GM23338 (cell line): Measurements from ENCODE around the gene FAM111A. TPM values are rescaled to one million over a fixed set of nuclear protein-coding genes. Genes with fewer than 3 reads are reported as not detected.
A peak's percentile ranks its signal among the peaks of the same experiment; 100 is the strongest.

Experiments used
- ATAC-seq: fragments of 200-7000 bp; cut with Tn5 transposase; 3 replicates; pipeline ENCODE4 v1.9.1; 2020
- DNase-seq: peaks from one replicate; pipeline ENCODE4 v3.0.0-alpha.2; 2015; ENCODE audit warnings: low spot score
- H2AFZ ChIP-seq: fragments of 200-600 bp; sonication (generic); 2 replicates; pipeline ENCODE4 v1.8.0; 2016; ENCODE audit warnings: antibody characterized with exemption, mild to moderate bottlenecking, moderate library complexity
- H3F3A ChIP-seq: fragments of 200-600 bp; sonication (generic); replicated peaks from 2 replicates; pipeline ENCODE4 v1.8.0; 2017; ENCODE audit warnings: antibody characterized with exemption, mixed run types, low read depth
- H3K27ac ChIP-seq: fragments of 200-600 bp; sonication (generic); 2 replicates; pipeline ENCODE4 v1.6.1; 2016; ENCODE audit warnings: low read depth
- H3K27me3 ChIP-seq: fragments of 200-600 bp; sonication (generic); 2 replicates; pipeline ENCODE4 v1.8.0; 2016; ENCODE audit warnings: mild to moderate bottlenecking, mixed run types, moderate library complexity; ENCODE audit not compliant: insufficient read depth
- H3K36me3 ChIP-seq: fragments of 200-600 bp; sonication (generic); 2 replicates; pipeline ENCODE4 v1.8.0; 2016; ENCODE audit warnings: mild to moderate bottlenecking; ENCODE audit not compliant: insufficient read depth
- H3K4me1 ChIP-seq: fragments of 200-600 bp; sonication (generic); 2 replicates; pipeline ENCODE4 v1.8.0; 2016; ENCODE audit warnings: mild to moderate bottlenecking, moderate library complexity; ENCODE audit not compliant: insufficient read depth
- H3K4me2 ChIP-seq: fragments of 200-600 bp; sonication (generic); 2 replicates; pipeline ENCODE4 v1.7.1; 2017; ENCODE audit warnings: mixed run types
- H3K4me3 ChIP-seq: fragments of 200-600 bp; sonication (generic); 2 replicates; pipeline ENCODE4 v1.6.1; 2016; ENCODE audit warnings: mixed run types
- H3K79me2 ChIP-seq: fragments of 200-600 bp; sonication (generic); replicated peaks from 2 replicates; pipeline ENCODE4 v1.8.0; 2017; ENCODE audit warnings: mild to moderate bottlenecking; ENCODE audit not compliant: insufficient read depth
- H3K9me2 ChIP-seq: fragments of 200-600 bp; sonication (generic); 2 replicates; pipeline ENCODE4 v1.8.0; 2017; ENCODE audit not compliant: insufficient read depth
- H4K20me1 ChIP-seq: fragments of 200-600 bp; sonication (generic); replicated peaks from 2 replicates; pipeline ENCODE4 v1.8.0; 2017; ENCODE audit warnings: mild to moderate bottlenecking; ENCODE audit not compliant: insufficient read depth
- H3K27ac Mint-ChIP-seq: 2 replicates; pipeline ENCODE4 v1.8.0; 2020; ENCODE audit warnings: inconsistent platforms, mild to moderate bottlenecking, moderate library complexity, mixed read lengths
- H3K27me3 Mint-ChIP-seq: 3 replicates; pipeline ENCODE4 v1.8.0; 2022; ENCODE audit warnings: low read depth, mild to moderate bottlenecking, moderate library complexity, mixed read lengths, inconsistent platforms; ENCODE audit not compliant: insufficient read depth, poor library complexity
- H3K36me3 Mint-ChIP-seq: 3 replicates; pipeline ENCODE4 v1.8.0; 2021; ENCODE audit warnings: low read depth, mild to moderate bottlenecking, inconsistent platforms, moderate library complexity, mixed read lengths
- H3K4me1 Mint-ChIP-seq: 3 replicates; pipeline ENCODE4 v1.8.0; 2020; ENCODE audit warnings: mild to moderate bottlenecking, inconsistent platforms, mixed read lengths
- H3K4me3 Mint-ChIP-seq: 3 replicates; pipeline ENCODE4 v1.8.0; 2021; ENCODE audit warnings: moderate library complexity, mild to moderate bottlenecking, inconsistent platforms, mixed read lengths
- H3K9me3 Mint-ChIP-seq: 3 replicates; pipeline ENCODE4 v1.8.0; 2020; ENCODE audit warnings: moderate library complexity, mild to moderate bottlenecking, inconsistent platforms, mixed read lengths
- CREB1 ChIP-seq: fragments of 250-450 bp; sonication (Bioruptor Pico); IDR thresholded peaks from 2 replicates; pipeline ENCODE4 v1.5.0; 2020; ENCODE audit warnings: low read depth, mild to moderate bottlenecking, moderate library complexity
- EZH2 ChIP-seq: fragments of 200-600 bp; sonication (generic); IDR thresholded peaks from one replicate; pipeline ENCODE4 v1.8.0; 2017; ENCODE audit warnings: antibody characterized with exemption, mild to moderate bottlenecking, low read depth; ENCODE audit not compliant: unreplicated experiment
- POLR2AphosphoS5 ChIP-seq: IDR thresholded peaks from 2 replicates; pipeline ENCODE4 v1.6.1; 2016; ENCODE audit warnings: antibody characterized with exemption, low read depth
- STAT1 ChIP-seq: IDR thresholded peaks from one replicate; pipeline ENCODE4 v1.6.1; 2016; ENCODE audit warnings: antibody characterized with exemption; ENCODE audit not compliant: unreplicated experiment
- ZNF331 ChIP-seq: fragments of 250-450 bp; sonication (Bioruptor Pico); IDR thresholded peaks from 2 replicates; pipeline ENCODE4 v1.5.0; 2020; ENCODE audit warnings: low read depth, mild to moderate bottlenecking, moderate library complexity
- polyA plus RNA-seq: library from polyadenylated mRNA; unstranded; fragments of >200 nt; fragmentation: Nextera tagmentation; extraction: Ambion mirVana; gene quantifications from 2 replicates; pipeline ENCODE4 v1.2.1, GENCODE V29; 2016
- total RNA-seq: library from RNA; depleted of rRNA; stranded (reverse); fragments of >200 nt; shearing (Covaris generic); gene quantifications from 2 replicates; pipeline ENCODE4 v1.2.3, GENCODE V29; 2014
- TF ChIP-seq, protein P1 (sequence below): fragments of 250-450 bp; sonication (Bioruptor Pico); IDR thresholded peaks from 2 replicates; pipeline ENCODE4 v1.5.0; 2020; ENCODE audit warnings: mild to moderate bottlenecking, moderate library complexity
- TF ChIP-seq, protein P2 (sequence below): IDR thresholded peaks from 2 replicates; pipeline ENCODE4 v1.6.1; 2016; ENCODE audit warnings: antibody characterized with exemption

FAM111A gene
- total and polyA plus RNA-seq, 2 experiments from 2014 or later: 23.0 to 38.1 TPM

DNA sequence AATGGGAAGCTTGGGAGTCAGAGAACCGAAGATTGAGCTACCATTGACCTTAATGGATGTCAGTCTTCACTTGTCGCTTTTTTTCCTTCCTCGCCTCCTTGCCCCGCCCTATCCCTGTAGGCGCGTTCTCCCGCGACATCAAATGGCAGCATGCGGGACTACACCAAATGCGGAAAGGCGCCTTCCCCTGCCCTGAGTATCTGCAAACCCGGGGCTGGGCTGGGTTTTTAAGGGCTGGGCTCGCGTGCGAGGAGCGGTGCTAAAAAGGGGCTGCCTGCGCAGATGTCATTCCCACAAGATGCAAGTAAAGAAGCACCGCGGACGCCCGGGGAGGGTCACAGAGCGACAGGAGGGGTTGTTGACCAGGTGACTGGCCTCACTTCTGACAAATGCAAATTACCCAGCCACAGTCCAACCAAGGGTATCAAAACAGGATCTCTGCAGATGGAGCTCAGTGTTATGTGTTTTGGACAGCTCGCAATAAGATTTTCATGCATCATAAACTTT lies 40.3 kb upstream of the FAM111A start (continued):
- TF ChIP-seq, protein P1, sequence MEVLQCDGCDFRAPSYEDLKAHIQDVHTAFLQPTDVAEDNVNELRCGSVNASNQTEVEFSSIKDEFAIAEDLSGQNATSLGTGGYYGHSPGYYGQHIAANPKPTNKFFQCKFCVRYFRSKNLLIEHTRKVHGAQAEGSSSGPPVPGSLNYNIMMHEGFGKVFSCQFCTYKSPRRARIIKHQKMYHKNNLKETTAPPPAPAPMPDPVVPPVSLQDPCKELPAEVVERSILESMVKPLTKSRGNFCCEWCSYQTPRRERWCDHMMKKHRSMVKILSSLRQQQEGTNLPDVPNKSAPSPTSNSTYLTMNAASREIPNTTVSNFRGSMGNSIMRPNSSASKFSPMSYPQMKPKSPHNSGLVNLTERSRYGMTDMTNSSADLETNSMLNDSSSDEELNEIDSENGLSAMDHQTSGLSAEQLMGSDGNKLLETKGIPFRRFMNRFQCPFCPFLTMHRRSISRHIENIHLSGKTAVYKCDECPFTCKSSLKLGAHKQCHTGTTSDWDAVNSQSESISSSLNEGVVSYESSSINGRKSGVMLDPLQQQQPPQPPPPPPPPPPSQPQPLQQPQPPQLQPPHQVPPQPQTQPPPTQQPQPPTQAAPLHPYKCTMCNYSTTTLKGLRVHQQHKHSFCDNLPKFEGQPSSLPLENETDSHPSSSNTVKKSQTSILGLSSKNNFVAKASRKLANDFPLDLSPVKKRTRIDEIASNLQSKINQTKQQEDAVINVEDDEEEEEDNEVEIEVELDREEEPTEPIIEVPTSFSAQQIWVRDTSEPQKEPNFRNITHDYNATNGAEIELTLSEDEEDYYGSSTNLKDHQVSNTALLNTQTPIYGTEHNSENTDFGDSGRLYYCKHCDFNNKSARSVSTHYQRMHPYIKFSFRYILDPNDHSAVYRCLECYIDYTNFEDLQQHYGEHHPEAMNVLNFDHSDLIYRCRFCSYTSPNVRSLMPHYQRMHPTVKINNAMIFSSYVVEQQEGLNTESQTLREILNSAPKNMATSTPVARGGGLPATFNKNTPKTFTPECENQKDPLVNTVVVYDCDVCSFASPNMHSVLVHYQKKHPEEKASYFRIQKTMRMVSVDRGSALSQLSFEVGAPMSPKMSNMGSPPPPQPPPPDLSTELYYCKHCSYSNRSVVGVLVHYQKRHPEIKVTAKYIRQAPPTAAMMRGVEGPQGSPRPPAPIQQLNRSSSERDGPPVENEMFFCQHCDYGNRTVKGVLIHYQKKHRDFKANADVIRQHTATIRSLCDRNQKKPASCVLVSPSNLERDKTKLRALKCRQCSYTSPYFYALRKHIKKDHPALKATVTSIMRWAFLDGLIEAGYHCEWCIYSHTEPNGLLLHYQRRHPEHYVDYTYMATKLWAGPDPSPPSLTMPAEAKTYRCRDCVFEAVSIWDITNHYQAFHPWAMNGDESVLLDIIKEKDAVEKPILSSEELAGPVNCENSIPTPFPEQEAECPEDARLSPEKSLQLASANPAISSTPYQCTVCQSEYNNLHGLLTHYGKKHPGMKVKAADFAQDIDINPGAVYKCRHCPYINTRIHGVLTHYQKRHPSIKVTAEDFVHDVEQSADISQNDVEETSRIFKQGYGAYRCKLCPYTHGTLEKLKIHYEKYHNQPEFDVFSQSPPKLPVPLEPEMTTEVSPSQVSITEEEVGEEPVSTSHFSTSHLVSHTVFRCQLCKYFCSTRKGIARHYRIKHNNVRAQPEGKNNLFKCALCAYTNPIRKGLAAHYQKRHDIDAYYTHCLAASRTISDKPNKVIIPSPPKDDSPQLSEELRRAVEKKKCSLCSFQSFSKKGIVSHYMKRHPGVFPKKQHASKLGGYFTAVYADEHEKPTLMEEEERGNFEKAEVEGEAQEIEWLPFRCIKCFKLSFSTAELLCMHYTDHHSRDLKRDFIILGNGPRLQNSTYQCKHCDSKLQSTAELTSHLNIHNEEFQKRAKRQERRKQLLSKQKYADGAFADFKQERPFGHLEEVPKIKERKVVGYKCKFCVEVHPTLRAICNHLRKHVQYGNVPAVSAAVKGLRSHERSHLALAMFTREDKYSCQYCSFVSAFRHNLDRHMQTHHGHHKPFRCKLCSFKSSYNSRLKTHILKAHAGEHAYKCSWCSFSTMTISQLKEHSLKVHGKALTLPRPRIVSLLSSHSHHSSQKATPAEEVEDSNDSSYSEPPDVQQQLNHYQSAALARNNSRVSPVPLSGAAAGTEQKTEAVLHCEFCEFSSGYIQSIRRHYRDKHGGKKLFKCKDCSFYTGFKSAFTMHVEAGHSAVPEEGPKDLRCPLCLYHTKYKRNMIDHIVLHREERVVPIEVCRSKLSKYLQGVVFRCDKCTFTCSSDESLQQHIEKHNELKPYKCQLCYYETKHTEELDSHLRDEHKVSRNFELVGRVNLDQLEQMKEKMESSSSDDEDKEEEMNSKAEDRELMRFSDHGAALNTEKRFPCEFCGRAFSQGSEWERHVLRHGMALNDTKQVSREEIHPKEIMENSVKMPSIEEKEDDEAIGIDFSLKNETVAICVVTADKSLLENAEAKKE: no peak

DNA sequence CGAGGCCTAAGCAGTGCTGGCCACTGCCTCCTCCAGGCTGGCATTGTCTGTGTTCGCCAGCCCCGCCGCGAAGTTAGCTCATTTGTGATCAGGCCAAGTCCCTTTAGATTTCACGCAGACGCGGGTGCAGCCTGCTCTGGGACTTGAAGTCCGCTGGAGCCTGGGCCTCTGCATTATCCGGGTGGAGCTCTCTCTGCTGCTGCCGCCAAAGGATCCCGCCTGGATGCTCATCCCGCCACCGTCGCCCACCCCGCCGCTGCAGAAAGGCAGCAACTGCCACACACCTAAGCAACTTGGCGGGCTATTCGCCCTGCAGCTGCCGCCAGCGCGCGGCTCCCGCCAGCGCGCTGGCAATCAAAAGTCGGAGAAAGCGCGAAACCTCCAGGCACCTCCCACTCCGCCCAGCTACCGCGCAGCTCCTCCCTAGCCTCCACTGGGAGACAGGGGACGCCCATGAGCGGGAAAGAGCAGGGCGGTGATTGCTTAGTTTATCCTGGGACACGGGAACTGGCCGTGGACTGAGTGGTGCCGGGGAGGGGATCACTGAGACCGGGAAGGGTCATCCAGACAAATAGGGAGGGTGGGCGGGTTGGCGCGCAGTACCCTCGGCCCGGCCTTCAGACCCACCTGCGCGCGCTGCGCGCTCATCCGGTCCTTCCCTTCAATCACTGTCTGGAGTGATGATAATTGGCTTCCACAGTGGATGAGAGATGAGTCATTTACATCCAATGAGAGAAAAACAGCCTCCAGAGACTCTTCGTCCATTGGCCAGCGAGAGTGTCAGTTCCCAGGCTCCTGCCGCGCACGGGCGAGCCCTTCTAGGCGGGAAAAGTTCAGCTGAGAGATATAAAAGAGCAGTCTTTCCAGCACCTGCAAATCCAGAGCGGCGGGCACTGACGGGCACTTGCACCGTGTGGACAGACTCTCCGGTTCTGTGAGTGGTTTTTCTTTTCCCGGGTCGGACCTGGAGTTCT lies 36.0 kb upstream of the FAM111A start, which contains the start of gene FAM111B:
FAM111B (plus strand) TSS at position 875 of the 974 bp plus-strand sequence. CDS start 2,389 bp downstream, outside the sequence.
- H3K27ac Mint-ChIP-seq: no peak within 1 kb of the TSS; the same call in 1 of the 2 replicates
- Histone ChIP-seq H3K36me3 (0 out of 2 replicates have a peak, but pooled peaks cover 6% of the 10 kb centered on the region), H3K4me2 (peak within 1 kb of the TSS; percentile 88), H3F3A (no peaks in the 10 kb centered on the region; the same call in 1 of the 2 replicates), H2AFZ (peak within 1 kb of the TSS; percentile 38; the same call in 1 of the 2 replicates), H3K27me3 (peaks cover 46% of the 10 kb centered on the region), H4K20me1 (no peaks in the 10 kb centered on the region; the same call in 1 of the 2 replicates), H3K79me2 (0 out of 2 replicates have a peak, but pooled peaks cover 7% of the 10 kb centered on the region), H3K4me1 (peaks cover 14% of the 10 kb centered on the region; the same call in 1 of the 2 replicates), H3K9me2 (no peaks in the 10 kb centered on the region), H3K4me3 (peak within 1 kb of the TSS; percentile 80), H3K27ac (no peak within 1 kb of the TSS)
- peak; percentile 97 for DNase-seq
- ATAC-seq: peak; percentile 86
- peaks cover 20% of the 10 kb centered on the region for H3K4me1 Mint-ChIP-seq
- H3K27me3 Mint-ChIP-seq: peaks cover 32% of the 10 kb centered on the region
- H3K36me3 Mint-ChIP-seq: peaks cover 40% of the 10 kb centered on the region
- peaks cover 14% of the 10 kb centered on the region for H3K9me3 Mint-ChIP-seq
- H3K4me3 Mint-ChIP-seq: peak within 1 kb of the TSS; percentile 91
- peak; percentile 36; the same call in 1 of the 2 replicates for TF ChIP-seq POLR2AphosphoS5
- TF ChIP-seq ZNF331 (CRISPR knock-in tag): no peak
- TF ChIP-seq STAT1: no peak
- TF ChIP-seq CREB1 (CRISPR knock-in tag): no peak
- TF ChIP-seq EZH2: no peak
- TF ChIP-seq, protein P2, sequence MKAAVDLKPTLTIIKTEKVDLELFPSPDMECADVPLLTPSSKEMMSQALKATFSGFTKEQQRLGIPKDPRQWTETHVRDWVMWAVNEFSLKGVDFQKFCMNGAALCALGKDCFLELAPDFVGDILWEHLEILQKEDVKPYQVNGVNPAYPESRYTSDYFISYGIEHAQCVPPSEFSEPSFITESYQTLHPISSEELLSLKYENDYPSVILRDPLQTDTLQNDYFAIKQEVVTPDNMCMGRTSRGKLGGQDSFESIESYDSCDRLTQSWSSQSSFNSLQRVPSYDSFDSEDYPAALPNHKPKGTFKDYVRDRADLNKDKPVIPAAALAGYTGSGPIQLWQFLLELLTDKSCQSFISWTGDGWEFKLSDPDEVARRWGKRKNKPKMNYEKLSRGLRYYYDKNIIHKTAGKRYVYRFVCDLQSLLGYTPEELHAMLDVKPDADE: no peak
